Stimulated activated CD8-positive, alpha-beta memory T cell treated with anti-CD3 and anti-CD28 coated beads, Interleukin-15, amount 100 ng/mL, for 48 hours (primary cell): ENCODE data around the gene ENDOU.

Experiments used
- DNase-seq, 2 donors: peaks; one replicate each; pipeline ENCODE4 v3.0.0-alpha.2; 2020; ENCODE audit warnings: low read depth in 2 of 2

ENDOU gene

GRCh38 chr12:47743311-47743860 lies 18.1 kb upstream of the ENDOU start:
- DNase-seq: no peak

GRCh38 chr12:47742253-47742825 lies 17.0 kb upstream of the ENDOU start:
- DNase-seq: peak; percentile 36 to 37

- peak; percentile 27 to 42 for DNase-seq
These were observed 16.0 kb upstream of the ENDOU start for GRCh38 chr12:47741340-47741703.

- DNase-seq: no peak
These were observed 15.5 kb upstream of the ENDOU start for GRCh38 chr12:47740606-47741339.

GRCh38 chr12:47739979-47740378 lies 14.7 kb upstream of the ENDOU start:
- no peak for DNase-seq

- DNase-seq: no peak
These were observed 14.0 kb upstream of the ENDOU start for GRCh38 chr12:47739297-47739696.

GRCh38 chr12:47737936-47738594 lies 12.8 kb upstream of the ENDOU start:
- DNase-seq: no peak

GRCh38 chr12:47736877-47737676 lies 11.8 kb upstream of the ENDOU start:
- DNase-seq: no peak

GRCh38 chr12:47736216-47736615 lies 10.9 kb upstream of the ENDOU start:
- DNase-seq: no peak

GRCh38 chr12:47735649-47736048 lies 10.4 kb upstream of the ENDOU start:
- no peak for DNase-seq

- no peak for DNase-seq
These were observed 9.6 kb upstream of the ENDOU start for GRCh38 chr12:47734725-47735480.

GRCh38 chr12:47733142-47733541 lies 7.9 kb upstream of the ENDOU start:
- no peak for DNase-seq

GRCh38 chr12:47732504-47732903 lies 7.2 kb upstream of the ENDOU start:
- DNase-seq: no peak

- no peak for DNase-seq
These were observed 6.4 kb upstream of the ENDOU start for GRCh38 chr12:47731723-47732122.

- DNase-seq: no peak
These were observed 5.1 kb upstream of the ENDOU start for GRCh38 chr12:47730341-47730744.

- no peak for DNase-seq
These were observed 3.9 kb upstream of the ENDOU start for GRCh38 chr12:47729233-47729632.

GRCh38 chr12:47725893-47726292 lies 603 bp upstream of the ENDOU start:
- no peak for DNase-seq

- no peak for DNase-seq
These were observed 2.2 kb downstream of the ENDOU start for GRCh38 chr12:47722941-47723631.

GRCh38 chr12:47722136-47722834 lies 3.0 kb downstream of the ENDOU start:
- no peak for DNase-seq

- no peak for DNase-seq
These were observed 3.8 kb downstream of the ENDOU start for GRCh38 chr12:47721431-47721973.
